Measurements from ENCODE around the gene TGFB1I1.

GRCh38 chr16:31466381-31466841 lies 5.5 kb upstream of the TGFB1I1 start:
- TF ChIP-seq, protein P1, sequence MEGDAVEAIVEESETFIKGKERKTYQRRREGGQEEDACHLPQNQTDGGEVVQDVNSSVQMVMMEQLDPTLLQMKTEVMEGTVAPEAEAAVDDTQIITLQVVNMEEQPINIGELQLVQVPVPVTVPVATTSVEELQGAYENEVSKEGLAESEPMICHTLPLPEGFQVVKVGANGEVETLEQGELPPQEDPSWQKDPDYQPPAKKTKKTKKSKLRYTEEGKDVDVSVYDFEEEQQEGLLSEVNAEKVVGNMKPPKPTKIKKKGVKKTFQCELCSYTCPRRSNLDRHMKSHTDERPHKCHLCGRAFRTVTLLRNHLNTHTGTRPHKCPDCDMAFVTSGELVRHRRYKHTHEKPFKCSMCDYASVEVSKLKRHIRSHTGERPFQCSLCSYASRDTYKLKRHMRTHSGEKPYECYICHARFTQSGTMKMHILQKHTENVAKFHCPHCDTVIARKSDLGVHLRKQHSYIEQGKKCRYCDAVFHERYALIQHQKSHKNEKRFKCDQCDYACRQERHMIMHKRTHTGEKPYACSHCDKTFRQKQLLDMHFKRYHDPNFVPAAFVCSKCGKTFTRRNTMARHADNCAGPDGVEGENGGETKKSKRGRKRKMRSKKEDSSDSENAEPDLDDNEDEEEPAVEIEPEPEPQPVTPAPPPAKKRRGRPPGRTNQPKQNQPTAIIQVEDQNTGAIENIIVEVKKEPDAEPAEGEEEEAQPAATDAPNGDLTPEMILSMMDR (IDR thresholded peaks at IDR 0.05; ENCODE audit: extremely low read depth in 1 of 2, insufficient read depth in 1 of 2, low read depth in 1 of 2, low read length in 2 of 2): no peak
- TF ChIP-seq POLR2A (IDR thresholded peaks at IDR 0.05; ENCODE audit: low read depth, low read length) (no peak), EZH2 (IDR thresholded peaks at IDR 0.05; ENCODE audit: borderline replicate concordance, low read depth, low read length, severe bottlenecking) (no peak), MAX (IDR thresholded peaks at IDR 0.05; ENCODE audit: insufficient read depth, insufficient read length) (no peak), GATA2 (IDR thresholded peaks at IDR 0.05; ENCODE audit: insufficient read depth, insufficient read length, low read depth, low read length) (no peak), POLR2AphosphoS5 (IDR thresholded peaks at IDR 0.05; ENCODE audit: insufficient read depth, low read depth, low read length) (no peak)
